NCI-H82 treated with DMSO at 0.1 percent for 48 hours (cell line): ENCODE data around the gene RAB6C.
"Not testable (repeated sequence)": the region's sequence is repeated elsewhere in the genome, so short reads cannot be mapped to it uniquely, and the experiment has no call there.

ENCODE experiments used
- DNase-seq: peaks from one replicate; lab custom pipeline; 2025; ENCODE audit not compliant: unreplicated experiment; lab: John Stamatoyannopoulos, UW

RAB6C gene

GRCh38 chr2:129979629-129980155 is at the start of gene RAB6C:
Gene RAB6C, plus strand, starts transcription at chr2:129979666. Its CDS starts 450 bp downstream, at chr2:129980116.
- not testable (repeated sequence) for DNase-seq

GRCh38 chr2:129930451-129930850 is 49.0 kb upstream of the RAB6C start:
- no peak for DNase-seq

DNA sequence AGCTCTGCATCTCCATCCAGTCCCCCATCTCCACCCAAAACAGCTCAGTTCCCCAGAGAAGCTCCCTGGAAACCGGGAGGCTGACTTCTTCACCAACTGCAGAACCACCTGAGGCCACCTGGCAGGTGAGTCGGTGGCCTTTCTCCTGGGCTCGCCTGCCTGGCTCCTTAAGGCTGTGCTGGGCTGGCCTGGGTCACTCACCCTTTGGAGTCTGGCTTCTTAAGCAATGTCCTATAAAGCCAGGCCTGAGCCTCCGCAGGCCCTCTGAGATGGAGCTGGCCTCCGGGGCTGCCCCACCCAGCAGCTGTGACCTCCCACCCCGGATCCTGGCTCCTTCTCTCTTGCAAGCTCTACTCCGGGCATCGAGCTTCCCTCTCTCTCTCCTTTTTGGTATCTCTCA is 46.1 kb upstream of the RAB6C start:
- DNase-seq: not testable (repeated sequence)

DNA sequence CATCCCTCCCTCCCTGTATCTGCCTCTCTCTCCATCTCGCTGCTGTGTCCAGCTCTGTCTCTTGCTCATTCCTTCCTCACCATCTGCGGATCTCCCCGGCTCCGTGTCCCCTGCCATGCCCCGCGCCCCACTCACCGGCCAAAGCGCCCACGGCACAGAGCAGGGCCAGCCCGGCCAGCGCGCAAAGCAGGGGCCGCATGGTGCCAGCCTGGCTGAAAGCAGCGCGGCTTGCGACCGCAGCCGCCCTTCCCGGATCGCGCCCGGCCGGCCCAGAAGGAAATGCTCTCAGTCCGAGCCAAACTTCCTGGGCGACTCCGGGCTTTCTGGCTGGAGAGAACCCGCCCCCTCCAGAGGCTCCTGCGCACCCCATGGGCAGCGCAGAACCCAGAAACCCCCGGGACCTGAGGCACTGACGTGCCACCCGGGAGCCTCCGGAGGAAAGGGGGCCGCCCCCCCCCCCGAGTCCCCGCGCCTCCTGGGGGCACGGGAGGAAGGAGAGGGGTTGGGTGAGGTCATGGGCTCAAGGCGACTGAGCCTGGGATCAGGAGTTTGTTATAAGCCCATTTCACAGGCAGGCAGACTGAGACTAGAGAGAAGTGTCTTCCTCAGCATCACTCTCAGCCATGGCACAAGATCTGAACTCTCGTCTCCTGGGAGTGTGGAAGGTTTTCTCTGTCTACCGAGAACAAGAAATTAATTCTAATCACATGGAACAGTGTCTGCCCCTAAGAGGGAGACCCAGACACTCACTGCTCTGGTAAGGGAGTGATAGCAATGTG is 45.2 kb upstream of the RAB6C start:
- no peak for DNase-seq

DNA sequence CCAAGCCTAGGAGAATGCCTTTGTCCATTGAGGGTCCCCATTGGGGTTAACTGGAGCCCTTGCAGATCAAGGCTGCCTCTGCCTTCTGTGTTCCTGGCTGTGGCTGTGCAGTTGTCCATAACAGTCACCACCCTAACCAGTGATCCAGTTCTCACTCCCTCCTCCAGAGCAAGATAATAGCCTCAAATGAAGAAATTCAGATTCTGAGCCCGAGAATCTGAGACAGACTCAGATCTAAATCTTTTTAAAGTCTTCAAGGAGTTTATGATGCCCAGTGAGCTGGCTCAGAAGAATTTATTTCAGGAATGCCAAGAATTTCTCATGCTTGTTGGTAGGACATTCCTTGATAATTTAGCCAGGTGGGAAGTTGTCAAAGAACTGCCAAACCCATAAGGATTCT is 44.3 kb upstream of the RAB6C start:
- DNase-seq: no peak

DNA sequence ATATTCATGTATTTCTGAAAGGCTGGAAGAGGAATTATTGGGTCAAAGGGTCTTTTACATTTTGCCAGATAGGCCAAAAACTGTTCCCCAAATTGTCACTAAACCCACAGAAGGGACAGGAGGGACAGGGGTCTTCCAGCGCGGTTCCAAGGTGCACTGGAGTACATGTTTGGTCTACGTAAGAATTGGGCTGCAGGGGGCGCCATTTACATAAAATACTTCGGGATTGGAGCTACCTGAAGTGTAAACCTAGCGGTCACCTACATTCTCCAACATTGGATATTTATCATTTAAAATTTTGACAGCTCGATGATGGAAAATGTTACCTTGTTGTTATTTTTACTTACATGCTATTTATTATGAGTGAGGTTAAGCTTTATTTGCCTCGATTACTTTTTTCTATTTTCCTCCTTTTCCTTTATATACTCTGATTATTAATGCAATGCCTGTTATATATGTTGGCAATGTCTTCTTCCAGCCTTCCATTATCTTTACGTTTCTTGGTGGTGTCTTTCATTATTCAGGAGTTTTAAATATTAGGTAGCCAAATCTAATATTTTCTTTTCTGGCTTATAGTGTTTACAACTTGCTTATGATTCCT is 43.0 kb upstream of the RAB6C start:
- peak; percentile 73 for DNase-seq

DNA sequence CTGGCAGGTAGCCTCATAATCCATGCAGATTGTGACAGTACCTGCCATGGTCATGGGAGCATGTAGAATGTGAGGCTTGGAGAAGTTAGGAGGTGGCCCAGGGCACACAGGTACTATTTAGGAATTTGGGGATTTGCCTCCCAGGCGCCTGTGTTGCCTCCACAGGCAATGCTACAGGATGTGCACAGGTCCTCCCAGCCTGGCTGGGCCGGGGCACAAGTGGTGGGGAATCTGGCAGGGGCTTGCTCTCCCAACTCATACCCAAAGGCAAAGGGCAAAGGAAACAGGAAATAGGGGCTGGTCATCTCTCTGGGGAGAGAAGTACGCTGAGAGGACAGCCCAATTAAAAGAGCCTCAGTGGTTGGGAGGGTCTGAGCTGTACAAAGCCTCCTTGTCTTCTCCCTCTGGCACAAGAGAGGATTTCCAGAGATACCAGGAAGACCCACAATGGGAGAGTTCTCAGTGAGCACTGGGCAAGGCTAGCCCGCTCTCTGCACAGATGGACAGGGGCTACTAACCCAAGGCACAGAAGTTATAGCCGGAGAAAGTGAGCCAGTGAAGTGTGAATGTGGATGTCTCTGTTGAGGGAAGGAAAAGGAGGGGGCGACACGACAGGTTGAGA is 40.5 kb upstream of the RAB6C start:
- not testable (repeated sequence) for DNase-seq

DNA sequence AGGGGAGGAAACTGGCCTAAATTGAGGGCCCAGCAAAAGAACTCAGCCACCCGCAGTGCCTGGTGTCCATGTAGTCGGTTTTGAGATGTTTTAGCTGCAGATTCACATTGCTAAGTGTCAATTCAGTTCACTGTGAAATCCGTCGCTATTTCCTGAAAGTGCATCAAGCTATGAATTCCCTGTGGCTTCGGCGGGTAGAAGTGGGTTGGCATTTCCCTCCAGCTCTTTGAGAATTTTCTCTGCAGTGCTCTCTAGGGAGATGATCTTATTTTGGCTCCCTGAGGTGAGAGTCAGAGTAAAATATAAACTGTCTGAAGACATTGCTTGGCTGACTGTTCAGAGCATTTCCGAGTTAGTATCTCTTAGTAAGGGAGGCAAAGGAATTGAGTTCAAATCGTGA is 36.0 kb upstream of the RAB6C start:
- not testable (repeated sequence) for DNase-seq

- no peak for DNase-seq
Observed at GRCh38 chr2:129945557-129945956, 33.9 kb upstream of the RAB6C start.

DNA sequence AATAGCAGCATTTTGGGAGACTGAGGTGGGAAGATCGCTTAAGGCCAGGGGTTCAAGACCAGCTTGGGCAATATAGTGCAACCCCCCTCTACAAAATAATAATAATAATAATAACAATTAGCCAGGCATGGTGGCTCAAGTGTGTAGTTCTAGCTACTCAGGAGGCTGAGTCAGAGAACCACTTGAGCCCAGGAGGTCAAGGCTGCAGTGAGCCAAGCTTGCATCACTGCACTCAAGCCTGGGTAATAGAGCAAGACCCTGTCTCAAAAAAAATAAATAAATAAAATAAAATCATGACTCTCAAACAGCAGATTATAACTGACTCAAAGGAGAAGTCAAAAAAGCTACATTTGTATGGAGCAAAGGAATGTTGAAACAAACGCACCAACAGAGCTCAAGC is 31.8 kb upstream of the RAB6C start:
- DNase-seq: not testable (repeated sequence)

DNA sequence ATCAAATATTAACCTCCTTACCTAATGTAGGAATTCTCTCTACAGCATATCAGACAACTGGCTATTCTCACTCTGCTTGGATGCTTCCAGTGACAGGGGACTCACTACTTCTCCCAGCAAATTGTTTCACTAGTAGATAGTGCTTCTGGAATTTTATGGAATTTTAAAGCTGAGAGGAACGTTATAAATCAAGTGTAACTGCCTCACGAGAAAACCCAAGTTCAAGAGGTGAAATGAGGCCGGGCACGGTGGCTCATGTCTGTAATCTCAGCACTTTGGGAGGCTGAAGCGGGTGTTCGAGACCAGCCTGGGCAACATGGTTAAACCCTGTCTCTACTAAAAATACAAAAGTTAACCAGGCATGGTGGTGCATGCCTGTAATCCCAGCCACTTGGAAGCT is 23.3 kb upstream of the RAB6C start:
- not testable (repeated sequence) for DNase-seq

GRCh38 chr2:129957891-129958290 is 21.6 kb upstream of the RAB6C start:
- no peak for DNase-seq

DNA sequence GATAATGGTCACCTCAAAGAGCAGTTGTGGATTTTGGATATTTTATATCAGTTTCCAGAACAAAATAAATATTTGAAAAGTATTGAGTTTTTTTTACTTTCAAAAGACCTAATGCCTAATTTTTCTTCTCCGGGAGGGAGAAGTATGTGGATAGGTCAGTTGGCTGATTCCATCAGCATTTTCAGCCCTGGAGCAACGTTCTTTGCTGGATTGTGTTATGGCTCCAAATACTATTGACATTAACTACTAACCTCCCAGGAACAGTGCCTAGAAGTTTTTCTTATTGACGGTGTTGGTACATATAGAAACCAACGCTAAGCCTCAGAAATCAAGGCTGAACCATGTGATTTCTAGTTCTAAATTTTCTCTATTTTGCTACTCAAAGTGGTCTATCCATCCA is 20.7 kb upstream of the RAB6C start:
- not testable (repeated sequence) for DNase-seq

DNA sequence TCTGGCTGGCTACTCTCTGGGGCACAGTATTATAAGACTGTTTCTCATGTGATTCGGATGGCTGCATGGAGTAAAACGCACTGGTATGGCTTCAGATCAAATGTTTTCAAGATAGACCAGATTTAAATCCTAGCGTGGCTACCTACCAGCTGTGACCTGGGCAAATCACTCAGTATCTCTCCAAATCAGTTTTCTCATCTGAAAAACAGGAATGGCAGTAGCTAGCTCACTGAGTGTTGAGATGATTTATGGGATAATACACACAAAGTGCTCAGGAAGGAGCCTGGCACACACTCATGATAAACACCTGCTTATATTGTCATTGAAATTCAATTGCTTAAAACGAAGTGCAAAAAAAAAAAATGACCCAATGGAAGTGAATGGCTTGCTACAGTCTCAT is 10.9 kb upstream of the RAB6C start:
- not testable (repeated sequence) for DNase-seq

DNA sequence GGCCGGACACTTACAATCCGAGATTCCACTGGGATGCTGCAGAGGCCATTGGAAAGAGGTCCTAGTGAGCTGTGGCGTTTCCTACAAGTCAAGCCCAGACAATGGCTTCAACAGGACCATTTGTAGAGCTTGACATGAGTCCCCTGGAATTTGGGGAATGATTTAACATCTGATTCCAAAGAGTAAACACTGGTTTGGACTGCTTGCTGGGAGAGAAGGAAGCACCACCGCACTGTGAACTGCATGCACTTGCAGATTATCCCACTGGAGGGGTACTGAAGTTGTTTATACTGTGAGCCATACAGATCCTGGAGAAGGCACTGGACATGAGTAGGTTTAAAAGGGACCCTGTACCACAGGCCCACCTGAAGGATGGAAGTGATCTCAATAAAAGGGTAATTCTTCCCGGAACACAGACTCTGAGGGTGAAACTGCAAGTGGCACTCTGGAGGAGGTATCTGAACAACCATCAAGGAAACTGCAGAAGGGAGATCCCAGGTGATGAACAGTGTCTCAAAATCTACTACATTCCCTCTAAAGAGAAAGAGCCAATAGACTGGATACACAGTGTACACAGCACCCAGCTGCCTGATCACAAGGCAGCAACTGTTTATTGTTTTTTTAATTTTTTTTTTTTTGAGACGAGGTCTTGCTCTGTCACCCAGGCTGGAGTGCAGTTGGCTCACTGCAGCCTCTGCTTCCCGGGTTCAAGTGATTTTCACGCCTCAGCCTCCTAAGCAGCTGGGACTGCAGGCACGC is 4.3 kb upstream of the RAB6C start:
- DNase-seq: no peak

- not testable (repeated sequence) for DNase-seq
Observed at GRCh38 chr2:129976969-129977368, 2.5 kb upstream of the RAB6C start.

- no peak for DNase-seq
Observed at GRCh38 chr2:129977986-129978385, 1.5 kb upstream of the RAB6C start.

- not testable (repeated sequence) for DNase-seq
Observed at GRCh38 chr2:129980246-129980645, 780 bp downstream of the RAB6C start.

GRCh38 chr2:129981689-129982088 is 2.2 kb downstream of the RAB6C start:
- not testable (repeated sequence) for DNase-seq

- DNase-seq: no peak
Observed at GRCh38 chr2:129984426-129984825, 5.0 kb downstream of the RAB6C start.

- DNase-seq: not testable (repeated sequence)
Observed at GRCh38 chr2:129992415-129993006, 13.0 kb downstream of the RAB6C start.
